Activated T-cell treated with anti-CD3 and anti-CD28 coated beads, Interleukin-2, amount 50 U/mL, for 72 hours (primary cell): Measurements from ENCODE around the gene FAM241B. TPM values are rescaled to one million over a fixed set of nuclear protein-coding genes. Genes with fewer than 3 reads are reported as not detected.

ENCODE experiments used
- ATAC-seq, 2 donors: fragments of 150-1000 bp; cut with Tn5 transposase; replicated peaks in 1 of 2; 2 replicates each; pipeline ENCODE4 v1.10.0; 2021; ENCODE audit warnings: moderate library complexity in 2 of 2, mild to moderate bottlenecking in 1 of 2
- DNase-seq, 2 donors: peaks; one replicate each; pipeline ENCODE4 v3.0.0; 2021 to 2022; ENCODE audit warnings: mixed read lengths in 1 of 2
- H3K27ac Mint-ChIP-seq: one replicate; pipeline ENCODE4 v1.8.0; 2022; ENCODE audit warnings: mild to moderate bottlenecking, moderate library complexity, mixed read lengths
- H3K27me3 Mint-ChIP-seq: one replicate; pipeline ENCODE4 v1.8.0; 2022; ENCODE audit warnings: low read depth, mixed read lengths
- H3K36me3 Mint-ChIP-seq, 2 donors: one replicate each; pipeline ENCODE4 v1.8.0; 2022; ENCODE audit warnings: mixed read lengths in 2 of 2, mild to moderate bottlenecking in 1 of 2; ENCODE audit not compliant: insufficient read depth in 2 of 2
- H3K4me1 Mint-ChIP-seq: one replicate; pipeline ENCODE4 v1.8.0; 2022; ENCODE audit warnings: low read depth, mixed read lengths
- H3K4me3 Mint-ChIP-seq, 2 donors: one replicate each; pipeline ENCODE4 v1.8.0; 2022; ENCODE audit warnings: mild to moderate bottlenecking in 2 of 2, mixed read lengths in 2 of 2, moderate library complexity in 2 of 2
- H3K9me3 Mint-ChIP-seq, 2 donors: one replicate each; pipeline ENCODE4 v1.8.0; 2022; ENCODE audit warnings: mixed read lengths in 2 of 2
- total RNA-seq, 2 donors: library from RNA; stranded (reverse); gene quantifications; one replicate each; pipeline ENCODE4 v1.2.3, GENCODE V29; 2022

The FAM241B gene, protein sequence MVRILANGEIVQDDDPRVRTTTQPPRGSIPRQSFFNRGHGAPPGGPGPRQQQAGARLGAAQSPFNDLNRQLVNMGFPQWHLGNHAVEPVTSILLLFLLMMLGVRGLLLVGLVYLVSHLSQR
- total RNA-seq: 10 to 100 TPM; 10.9 to 11.8 TPM

DNA sequence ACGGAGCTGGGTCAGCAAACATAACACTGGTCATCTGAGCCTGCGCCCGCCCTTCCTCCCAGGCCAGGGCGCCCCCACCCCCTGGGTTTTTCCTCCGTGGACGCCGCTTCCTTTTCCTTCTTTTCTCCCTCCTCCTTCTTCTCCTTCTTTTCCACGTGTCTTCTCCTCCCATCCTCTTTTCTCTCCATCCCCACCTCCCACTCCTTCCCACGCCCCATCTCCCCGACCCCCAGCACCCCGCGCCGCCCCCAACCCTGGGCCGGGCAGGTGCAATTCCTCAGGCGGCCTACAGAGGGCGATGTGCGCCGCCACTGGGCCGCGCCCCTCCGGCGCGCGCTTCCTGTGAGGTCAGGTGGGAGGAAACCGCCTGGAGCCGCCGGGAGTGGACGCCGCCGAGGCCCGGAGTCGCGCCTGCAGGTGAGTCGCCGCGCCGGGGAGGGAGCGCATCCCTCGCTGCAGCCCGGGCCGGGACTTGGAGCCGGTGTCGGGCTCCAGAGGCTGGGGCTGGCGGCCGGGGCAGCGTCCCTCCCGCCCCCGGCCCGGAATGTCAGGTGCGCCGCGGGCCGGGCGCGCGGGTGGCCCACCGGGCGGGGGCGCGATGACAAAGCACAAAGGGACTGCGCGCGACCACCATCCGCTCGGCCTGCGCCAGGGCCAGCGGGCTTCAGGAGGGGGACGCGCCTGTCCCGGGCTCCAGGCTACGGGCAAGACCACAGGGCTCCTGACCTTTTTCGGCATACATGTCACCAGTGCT lies at the start of gene FAM241B:
TSS of gene FAM241B (plus strand) at position 351 of the 754 bp plus-strand sequence. CDS start 1,497 bp downstream, outside the sequence.
- Mint-ChIP-seq H3K4me1 (no peaks in the 10 kb centered on the region), H3K9me3 (peaks cover 0 to 2% of the 10 kb centered on the region in 2 donors), H3K4me3 (peak within 1 kb of the TSS; percentile 71 to 78), H3K27ac (no peak within 1 kb of the TSS), H3K27me3 (no peaks in the 10 kb centered on the region), H3K36me3 (peaks cover 0 to 2% of the 10 kb centered on the region in 2 donors)
- ATAC-seq: peak; percentile 94 to 95
- peak; percentile 84 to 89 for DNase-seq

DNA sequence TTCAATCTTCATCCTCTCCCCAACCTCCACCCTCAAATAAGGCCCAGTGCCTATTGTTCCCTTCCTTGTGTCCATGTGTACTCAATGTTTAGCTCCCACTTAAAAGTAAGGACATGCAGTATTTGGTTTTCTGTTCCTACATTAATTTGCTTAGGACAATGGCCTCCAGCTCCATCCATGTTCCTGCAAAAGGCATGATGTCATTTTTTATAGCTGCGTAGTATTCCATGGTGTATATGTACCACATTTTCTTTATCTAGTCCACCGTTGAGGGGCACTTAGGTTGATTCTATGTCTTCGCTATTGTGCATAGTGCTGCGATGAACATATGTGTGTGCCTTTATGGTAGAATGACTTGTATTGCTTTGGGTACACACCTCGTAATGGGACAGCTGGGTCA lies 49.6 kb upstream of the FAM241B start:
- no peak for ATAC-seq
- DNase-seq: no peak
- Mint-ChIP-seq H3K9me3 (no peaks in the 10 kb centered on the region), H3K27ac (no peak overlapping the region), H3K27me3 (peaks cover 61% of the 10 kb centered on the region), H3K4me1 (no peaks in the 10 kb centered on the region), H3K36me3 (no peaks in the 10 kb centered on the region), H3K4me3 (no peak overlapping the region)

DNA sequence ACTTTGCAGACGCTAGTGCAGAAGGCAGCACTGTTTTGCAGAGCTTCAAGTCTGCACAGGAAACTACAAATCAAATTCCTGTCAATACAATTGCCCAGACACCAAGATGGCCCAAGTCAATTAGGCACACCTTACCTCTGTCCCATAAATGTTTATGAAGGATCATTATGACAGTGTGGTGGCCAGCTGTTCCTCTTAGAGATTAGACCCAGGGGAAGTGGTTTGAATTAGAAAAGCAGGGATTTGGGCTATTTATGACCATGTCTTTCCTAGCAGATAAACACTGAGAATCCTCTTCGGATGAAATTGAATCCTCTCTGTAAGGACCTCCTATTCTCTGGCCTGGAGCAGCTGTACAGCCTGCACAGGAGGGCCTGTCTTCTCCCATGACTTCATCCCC lies 46.9 kb upstream of the FAM241B start:
- no peak for ATAC-seq
- no peak for DNase-seq

DNA sequence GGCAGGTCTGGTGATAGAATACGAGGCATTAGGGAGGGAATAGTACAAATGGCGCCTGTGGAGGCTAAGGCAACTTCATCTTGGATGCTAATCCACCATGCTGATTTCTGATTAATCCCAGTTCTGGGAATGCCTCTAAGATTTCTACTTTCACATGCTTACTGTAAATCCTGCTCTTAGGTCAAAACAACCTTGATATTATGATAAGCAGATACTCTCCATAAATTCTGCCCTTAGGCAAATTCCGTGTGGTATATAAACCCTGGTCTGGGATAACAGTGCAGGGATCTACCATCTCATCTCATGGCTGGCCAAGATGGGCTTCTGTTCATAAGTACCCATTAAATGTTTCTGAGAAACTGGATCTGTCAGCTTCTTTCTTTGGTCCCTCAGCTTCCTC lies 45.4 kb upstream of the FAM241B start:
- Mint-ChIP-seq H3K4me3 (no peak overlapping the region), H3K4me1 (peaks cover 7% of the 10 kb centered on the region), H3K36me3 (no peaks in the 10 kb centered on the region), H3K9me3 (no peaks in the 10 kb centered on the region), H3K27me3 (peaks cover 21% of the 10 kb centered on the region), H3K27ac (no peak overlapping the region)
- ATAC-seq (no peak), DNase-seq (no peak)

More for the DNA sequence above, 46.9 kb upstream of the FAM241B start:
- Mint-ChIP-seq H3K36me3 (no peaks in the 10 kb centered on the region), H3K27ac (no peak overlapping the region), H3K27me3 (peaks cover 35% of the 10 kb centered on the region), H3K4me3 (no peak overlapping the region), H3K9me3 (no peaks in the 10 kb centered on the region), H3K4me1 (peaks cover 4% of the 10 kb centered on the region)

DNA sequence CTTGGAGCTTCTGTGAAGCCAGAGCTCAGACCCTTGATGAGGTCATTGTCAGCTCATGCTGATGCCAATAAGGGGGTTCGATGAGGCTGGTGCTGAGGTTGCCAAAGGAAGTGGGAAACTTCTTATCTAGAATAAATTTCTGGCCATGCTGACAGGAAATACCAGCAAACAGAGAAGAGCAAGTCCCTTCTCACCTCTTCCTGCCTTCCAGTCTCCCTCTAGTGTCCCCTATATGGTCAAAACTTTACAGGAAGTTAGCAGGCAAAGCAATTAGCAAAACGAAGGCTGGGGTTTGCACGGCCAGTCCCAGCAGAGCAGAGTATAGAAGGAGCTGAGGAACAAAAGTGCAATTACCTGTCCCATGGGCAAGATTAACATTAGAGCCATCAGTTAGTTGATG lies 41.7 kb upstream of the FAM241B start:
- peaks cover 7% of the 10 kb centered on the region for H3K4me1 Mint-ChIP-seq
- H3K9me3 Mint-ChIP-seq: no peaks in the 10 kb centered on the region
- H3K4me3 Mint-ChIP-seq: no peak overlapping the region
- no peak overlapping the region for H3K27ac Mint-ChIP-seq
- ATAC-seq (no peak), DNase-seq (no peak)
- no peaks in the 10 kb centered on the region for H3K36me3 Mint-ChIP-seq
- H3K27me3 Mint-ChIP-seq: no peaks in the 10 kb centered on the region

DNA sequence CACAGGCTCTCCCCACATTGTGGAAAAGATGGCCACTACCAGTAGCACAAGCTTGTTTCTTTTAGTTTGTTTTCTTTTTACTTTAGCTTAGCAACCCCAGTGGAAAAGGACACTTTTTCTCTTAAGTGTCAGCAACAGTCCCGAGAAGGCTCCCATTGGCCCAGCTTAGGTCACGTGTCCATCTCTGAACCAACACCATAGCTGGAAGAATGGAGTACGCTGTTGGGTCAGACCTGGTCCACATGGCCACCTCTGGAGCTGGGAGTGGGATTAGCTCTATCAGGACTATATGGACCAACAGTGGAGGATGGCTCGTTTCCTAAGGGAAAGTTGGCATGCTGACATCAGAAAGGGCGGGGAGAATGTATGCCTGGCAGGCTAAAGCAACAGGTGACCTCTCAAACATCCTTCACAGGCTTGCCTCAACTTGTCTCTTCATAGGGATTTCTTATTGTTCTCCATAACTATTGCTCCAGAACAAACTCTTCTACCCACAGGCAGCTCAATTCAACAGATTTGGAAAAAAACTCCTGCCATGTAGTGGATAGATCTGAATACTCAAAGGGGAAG lies 29.2 kb upstream of the FAM241B start:
- ATAC-seq: no peak
- no peak overlapping the region for H3K27ac Mint-ChIP-seq
- no peak overlapping the region for H3K4me3 Mint-ChIP-seq
- H3K4me1 Mint-ChIP-seq: no peaks in the 10 kb centered on the region
- peaks cover 9% of the 10 kb centered on the region for H3K27me3 Mint-ChIP-seq
- H3K9me3 Mint-ChIP-seq: no peaks in the 10 kb centered on the region
- no peaks in the 10 kb centered on the region for H3K36me3 Mint-ChIP-seq
- DNase-seq: no peak

DNA sequence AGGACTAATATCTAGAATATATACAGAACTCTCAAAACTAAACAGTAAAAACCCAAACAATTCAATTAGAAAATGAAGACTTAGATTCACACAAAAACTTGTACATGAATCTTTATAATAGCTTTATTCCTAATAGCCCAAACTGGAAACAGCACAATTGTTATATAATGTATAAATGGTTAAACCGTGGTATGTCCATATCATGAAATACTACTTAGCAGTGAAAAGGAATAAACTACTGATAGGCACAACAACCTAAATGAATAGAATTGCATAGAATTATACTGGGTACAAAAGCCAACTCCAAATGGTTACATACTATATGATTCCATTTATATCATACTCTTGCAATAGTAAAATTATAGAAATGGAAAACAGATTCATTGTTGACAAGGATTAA lies 21.0 kb upstream of the FAM241B start:
- ATAC-seq (no peak), DNase-seq (no peak)
- Mint-ChIP-seq H3K27ac (no peak overlapping the region), H3K4me3 (no peak overlapping the region), H3K27me3 (no peaks in the 10 kb centered on the region), H3K9me3 (peaks cover 2 to 4% of the 10 kb centered on the region in 2 donors), H3K36me3 (peaks cover 0 to 3% of the 10 kb centered on the region in 2 donors), H3K4me1 (no peaks in the 10 kb centered on the region)

DNA sequence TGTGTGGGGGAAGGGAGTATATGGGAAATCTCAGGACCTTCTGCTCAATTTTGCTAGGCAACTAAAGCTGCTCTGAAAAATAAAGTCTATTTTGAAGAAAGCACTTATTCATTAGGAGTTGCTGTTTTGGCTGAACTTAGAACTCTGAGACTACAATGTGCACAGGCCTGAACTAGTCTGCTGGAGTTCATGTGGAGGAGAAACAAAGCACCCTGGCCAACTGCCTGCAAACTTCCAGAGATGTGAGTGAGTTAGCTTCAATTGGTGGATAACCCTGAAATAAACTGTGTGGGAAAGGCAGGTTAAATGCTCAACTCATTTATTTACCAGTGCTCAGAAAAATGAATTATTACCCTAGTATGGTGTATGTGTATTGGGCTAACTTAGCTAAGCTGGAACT lies 17.3 kb upstream of the FAM241B start:
- DNase-seq: no peak
- Mint-ChIP-seq H3K9me3 (peaks cover 2 to 4% of the 10 kb centered on the region in 2 donors), H3K4me1 (no peaks in the 10 kb centered on the region), H3K36me3 (peaks cover 0 to 3% of the 10 kb centered on the region in 2 donors), H3K27ac (no peak overlapping the region), H3K27me3 (no peaks in the 10 kb centered on the region), H3K4me3 (no peak overlapping the region)
- no peak for ATAC-seq

DNA sequence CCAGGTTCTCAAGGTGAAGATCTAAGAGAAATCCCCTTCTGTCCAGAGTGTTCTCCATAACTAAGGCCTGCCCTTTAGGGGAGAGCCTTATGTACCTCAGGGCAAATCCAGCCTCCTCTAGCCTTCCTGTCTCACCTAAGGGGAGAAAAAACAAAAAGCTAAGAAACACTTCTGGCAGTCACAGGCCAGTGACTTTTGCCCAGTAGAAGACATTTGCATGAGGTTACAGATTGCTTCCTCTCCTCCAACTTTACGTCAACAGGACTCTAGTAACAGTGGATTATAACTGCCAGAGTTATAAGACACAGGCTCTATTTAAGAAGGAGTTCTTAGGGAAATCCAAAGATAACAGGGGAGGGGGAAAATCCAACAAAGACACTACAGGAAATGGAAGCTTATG lies 15.9 kb upstream of the FAM241B start:
- DNase-seq (no peak), ATAC-seq (no peak)
- no peak overlapping the region for H3K27ac Mint-ChIP-seq
- no peak overlapping the region for H3K4me3 Mint-ChIP-seq
- no peaks in the 10 kb centered on the region for H3K27me3 Mint-ChIP-seq
- no peaks in the 10 kb centered on the region for H3K4me1 Mint-ChIP-seq
- peaks cover 0 to 2% of the 10 kb centered on the region in 2 donors for H3K9me3 Mint-ChIP-seq
- H3K36me3 Mint-ChIP-seq: no peaks in the 10 kb centered on the region

DNA sequence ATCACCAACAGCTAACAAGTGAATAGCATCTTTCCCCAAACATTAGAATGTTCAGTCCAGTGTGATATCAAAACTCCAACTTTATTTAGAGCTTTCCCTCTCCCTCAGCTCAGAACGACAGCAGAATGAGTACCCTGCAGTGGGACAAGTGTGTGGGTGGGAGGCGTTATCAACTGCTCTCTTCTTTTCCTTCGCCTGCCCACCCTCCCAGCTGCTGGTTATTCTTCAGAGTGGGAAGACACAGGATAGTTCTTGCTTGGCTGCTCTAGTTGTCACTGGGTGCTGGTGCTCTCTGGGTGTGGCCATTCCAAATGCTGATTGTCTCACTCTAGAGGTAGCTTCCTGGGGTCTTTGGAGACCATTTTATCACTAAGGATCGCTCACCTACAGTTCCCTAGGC lies 13.7 kb upstream of the FAM241B start:
- DNase-seq: no peak
- Mint-ChIP-seq H3K27me3 (no peaks in the 10 kb centered on the region), H3K4me1 (peaks cover 7% of the 10 kb centered on the region), H3K4me3 (no peak overlapping the region), H3K36me3 (no peaks in the 10 kb centered on the region), H3K27ac (no peak overlapping the region), H3K9me3 (no peaks in the 10 kb centered on the region)
- ATAC-seq: no peak

DNA sequence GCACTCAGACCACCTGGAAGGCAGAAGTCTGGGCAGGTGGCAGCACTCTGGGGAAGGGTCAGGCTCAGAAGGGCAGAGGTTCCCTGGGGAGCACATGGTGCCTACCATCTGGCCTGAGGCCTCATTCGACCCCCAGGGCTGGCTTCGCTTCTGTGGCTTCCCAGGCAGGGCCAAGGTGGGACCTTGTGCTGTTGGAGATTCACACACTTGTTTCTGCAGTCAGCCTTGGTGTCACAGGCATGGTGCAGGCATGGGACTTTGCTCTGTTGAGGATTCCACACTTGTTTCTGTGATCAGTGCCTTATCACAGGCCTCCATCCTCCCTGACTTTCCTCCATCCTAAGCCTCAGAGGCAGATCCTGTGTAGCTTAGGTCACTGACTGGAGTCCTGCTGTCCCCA lies 11.3 kb upstream of the FAM241B start:
- Mint-ChIP-seq H3K36me3 (peaks cover 3 to 4% of the 10 kb centered on the region in 2 donors), H3K27ac (no peak overlapping the region), H3K27me3 (no peaks in the 10 kb centered on the region), H3K4me3 (no peak overlapping the region), H3K9me3 (peaks cover 3 to 10% of the 10 kb centered on the region in 2 donors), H3K4me1 (peaks cover 10% of the 10 kb centered on the region)
- no peak for DNase-seq
- no peak for ATAC-seq

DNA sequence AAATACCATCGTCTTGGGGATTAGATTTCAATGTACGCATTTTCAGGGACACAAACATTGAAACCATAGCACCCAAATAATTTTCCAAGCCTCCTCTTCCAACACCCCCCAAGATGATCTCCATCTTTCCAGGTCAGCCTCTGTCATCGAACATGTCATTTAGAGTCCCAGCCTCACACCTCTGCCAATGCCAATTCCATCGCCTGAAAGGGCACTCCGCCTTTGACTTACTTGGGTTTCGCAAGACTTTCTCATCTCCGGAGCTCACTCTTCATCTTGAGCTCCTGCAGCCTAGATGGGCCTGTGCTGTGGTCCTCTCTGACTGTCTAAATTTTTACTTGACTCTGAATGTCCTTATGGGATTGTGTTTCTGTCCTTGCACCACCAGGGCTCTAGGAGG lies 10.4 kb upstream of the FAM241B start:
- H3K4me3 Mint-ChIP-seq: no peak overlapping the region
- ATAC-seq: no peak
- H3K4me1 Mint-ChIP-seq: peaks cover 17% of the 10 kb centered on the region
- no peak for DNase-seq
- H3K27me3 Mint-ChIP-seq: no peaks in the 10 kb centered on the region
- H3K9me3 Mint-ChIP-seq: peaks cover 8 to 13% of the 10 kb centered on the region in 2 donors
- H3K36me3 Mint-ChIP-seq: peaks cover 5 to 9% of the 10 kb centered on the region in 2 donors
- no peak overlapping the region for H3K27ac Mint-ChIP-seq

DNA sequence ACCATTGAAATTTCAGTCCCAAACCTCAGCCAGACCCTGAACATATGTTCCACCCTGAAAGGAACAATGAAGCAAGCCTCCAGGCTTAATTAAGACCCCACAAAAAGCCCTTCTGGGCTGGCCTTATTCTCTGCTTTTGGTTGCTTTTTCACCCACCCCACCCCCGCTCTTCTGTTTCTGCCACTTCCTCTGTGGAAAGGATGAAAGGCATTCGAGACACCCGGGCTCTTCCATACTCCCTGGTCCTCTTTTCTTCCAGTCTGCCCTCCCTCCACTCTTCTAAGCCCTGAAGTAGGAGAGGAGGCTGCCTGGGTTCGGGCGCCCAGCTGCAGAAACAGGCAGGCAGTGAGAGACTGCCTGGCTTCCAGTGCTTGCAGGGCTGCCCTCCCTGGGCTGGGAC lies 9.4 kb upstream of the FAM241B start:
- no peak for DNase-seq
- ATAC-seq: no peak
- no peaks in the 10 kb centered on the region for H3K27me3 Mint-ChIP-seq
- no peak overlapping the region for H3K4me3 Mint-ChIP-seq
- H3K27ac Mint-ChIP-seq: no peak overlapping the region
- peaks cover 9 to 13% of the 10 kb centered on the region in 2 donors for H3K9me3 Mint-ChIP-seq
- H3K4me1 Mint-ChIP-seq: peaks cover 17% of the 10 kb centered on the region
- peaks cover 5 to 9% of the 10 kb centered on the region in 2 donors for H3K36me3 Mint-ChIP-seq
